ENCODE results near the gene DRD1. TPM values are rescaled to one million over a fixed set of nuclear protein-coding genes. Genes with fewer than 3 reads are reported as not detected.

DRD1 gene
- total RNA-seq, 2 donors from 2014 or later: 0.28 to 0.77 TPM

DNA sequence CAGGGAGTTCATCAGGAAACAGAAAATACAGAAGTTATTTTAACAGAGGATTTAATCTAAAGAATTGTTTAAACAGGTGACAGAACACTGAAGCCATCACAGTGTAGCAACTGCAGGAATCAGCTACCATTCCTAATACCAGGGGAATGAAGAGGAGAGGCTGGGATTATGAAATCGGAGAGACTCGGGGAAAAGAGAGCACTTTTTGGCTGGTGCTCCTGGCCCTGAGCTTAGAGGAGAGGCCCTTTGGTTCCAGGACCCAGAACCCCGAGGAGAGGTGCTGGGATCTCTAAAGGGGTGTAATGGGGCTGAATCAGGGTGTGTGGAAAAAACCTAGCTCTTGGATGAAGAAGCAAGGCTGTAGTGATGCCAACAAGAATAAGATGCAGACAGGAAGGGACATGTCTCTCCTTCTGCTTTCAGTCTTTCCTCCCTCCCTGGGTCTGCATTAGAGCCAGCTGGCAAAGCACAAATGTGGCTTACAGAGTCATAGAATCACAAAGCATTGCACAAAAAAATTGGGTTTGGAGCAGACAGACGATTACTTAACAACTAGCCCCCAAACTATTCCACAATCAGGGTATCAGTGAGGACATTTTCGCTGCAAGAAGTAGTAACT, 22.8 kb upstream of the DRD1 start:
- 28% methylated on average over 5 of the region's 5 CpGs for WGBS
- peak; percentile 57 for DNase-seq (ENCODE audit: low spot score)
- H3K4me3 ChIP-seq: no peak overlapping the region

GRCh38 chr5:175465282-175465681, 21.3 kb upstream of the DRD1 start:
- H3K27me3 ChIP-seq (replicated peaks; ENCODE audit: insufficient read depth): no peaks in the 10 kb centered on the region
- no peaks in the 10 kb centered on the region for H3K4me1 ChIP-seq (replicated peaks)
- intact Hi-C loops (cut with DNase I): no loop called here
- no peaks in the 10 kb centered on the region for H3K9me3 ChIP-seq
- no peaks in the 10 kb centered on the region for H3K36me3 ChIP-seq
- no peak overlapping the region for H3K27ac ChIP-seq
- 26% methylated on average over 3 of the region's 3 CpGs for WGBS
- no peak overlapping the region for H3K4me3 ChIP-seq
- DNase-seq (ENCODE audit: low spot score): no peak
- TF ChIP-seq POLR2AphosphoS5 (IDR thresholded peaks at IDR 0.05): no peak
- TF ChIP-seq, protein P1, sequence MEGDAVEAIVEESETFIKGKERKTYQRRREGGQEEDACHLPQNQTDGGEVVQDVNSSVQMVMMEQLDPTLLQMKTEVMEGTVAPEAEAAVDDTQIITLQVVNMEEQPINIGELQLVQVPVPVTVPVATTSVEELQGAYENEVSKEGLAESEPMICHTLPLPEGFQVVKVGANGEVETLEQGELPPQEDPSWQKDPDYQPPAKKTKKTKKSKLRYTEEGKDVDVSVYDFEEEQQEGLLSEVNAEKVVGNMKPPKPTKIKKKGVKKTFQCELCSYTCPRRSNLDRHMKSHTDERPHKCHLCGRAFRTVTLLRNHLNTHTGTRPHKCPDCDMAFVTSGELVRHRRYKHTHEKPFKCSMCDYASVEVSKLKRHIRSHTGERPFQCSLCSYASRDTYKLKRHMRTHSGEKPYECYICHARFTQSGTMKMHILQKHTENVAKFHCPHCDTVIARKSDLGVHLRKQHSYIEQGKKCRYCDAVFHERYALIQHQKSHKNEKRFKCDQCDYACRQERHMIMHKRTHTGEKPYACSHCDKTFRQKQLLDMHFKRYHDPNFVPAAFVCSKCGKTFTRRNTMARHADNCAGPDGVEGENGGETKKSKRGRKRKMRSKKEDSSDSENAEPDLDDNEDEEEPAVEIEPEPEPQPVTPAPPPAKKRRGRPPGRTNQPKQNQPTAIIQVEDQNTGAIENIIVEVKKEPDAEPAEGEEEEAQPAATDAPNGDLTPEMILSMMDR (IDR thresholded peaks at IDR 0.05): no peak
- TF ChIP-seq POLR2A (IDR thresholded peaks at IDR 0.05): no peak

More for the DNA sequence above, 22.8 kb upstream of the DRD1 start:
- TF ChIP-seq POLR2A (IDR thresholded peaks at IDR 0.05): no peak
- TF ChIP-seq POLR2AphosphoS5 (IDR thresholded peaks at IDR 0.05): peak; percentile 54
- H3K36me3 ChIP-seq: no peaks in the 10 kb centered on the region
- no peaks in the 10 kb centered on the region for H3K27me3 ChIP-seq (replicated peaks; ENCODE audit: insufficient read depth)
- no peaks in the 10 kb centered on the region for H3K4me1 ChIP-seq (replicated peaks)
- H3K9me3 ChIP-seq: no peaks in the 10 kb centered on the region
- H3K27ac ChIP-seq: peak overlapping the region; percentile 27 to 55
- intact Hi-C loops (cut with DNase I): no loop called here

DNA sequence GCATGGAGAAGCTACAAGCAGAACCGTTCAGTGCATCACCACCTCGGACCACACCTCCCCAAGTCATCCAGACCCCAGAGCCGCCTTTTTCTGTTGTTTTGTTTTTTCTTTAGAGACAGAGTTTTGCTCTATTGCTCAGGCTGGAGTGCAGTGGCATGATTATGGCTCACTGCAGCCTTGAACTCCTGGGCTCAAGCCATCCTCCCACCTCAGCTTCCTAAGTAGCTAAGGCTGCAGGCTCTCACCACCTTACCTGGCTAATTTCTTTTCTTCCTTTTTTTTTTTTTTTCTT, 20.9 kb upstream of the DRD1 start:
- intact Hi-C loops (cut with DNase I): no loop called here
- Histone ChIP-seq H3K9me3 (no peaks in the 10 kb centered on the region), H3K27me3 (replicated peaks; ENCODE audit: insufficient read depth) (no peaks in the 10 kb centered on the region), H3K4me3 (no peak overlapping the region), H3K4me1 (replicated peaks) (no peaks in the 10 kb centered on the region), H3K36me3 (no peaks in the 10 kb centered on the region), H3K27ac (no peak overlapping the region)
- DNase-seq (ENCODE audit: low spot score): no peak
- no peak for TF ChIP-seq POLR2A (IDR thresholded peaks at IDR 0.05)
- TF ChIP-seq POLR2AphosphoS5 (IDR thresholded peaks at IDR 0.05): no peak
- TF ChIP-seq, protein P1 (IDR thresholded peaks at IDR 0.05): no peak
- WGBS: 25% methylated on average over 3 of the region's 3 CpGs

DNA sequence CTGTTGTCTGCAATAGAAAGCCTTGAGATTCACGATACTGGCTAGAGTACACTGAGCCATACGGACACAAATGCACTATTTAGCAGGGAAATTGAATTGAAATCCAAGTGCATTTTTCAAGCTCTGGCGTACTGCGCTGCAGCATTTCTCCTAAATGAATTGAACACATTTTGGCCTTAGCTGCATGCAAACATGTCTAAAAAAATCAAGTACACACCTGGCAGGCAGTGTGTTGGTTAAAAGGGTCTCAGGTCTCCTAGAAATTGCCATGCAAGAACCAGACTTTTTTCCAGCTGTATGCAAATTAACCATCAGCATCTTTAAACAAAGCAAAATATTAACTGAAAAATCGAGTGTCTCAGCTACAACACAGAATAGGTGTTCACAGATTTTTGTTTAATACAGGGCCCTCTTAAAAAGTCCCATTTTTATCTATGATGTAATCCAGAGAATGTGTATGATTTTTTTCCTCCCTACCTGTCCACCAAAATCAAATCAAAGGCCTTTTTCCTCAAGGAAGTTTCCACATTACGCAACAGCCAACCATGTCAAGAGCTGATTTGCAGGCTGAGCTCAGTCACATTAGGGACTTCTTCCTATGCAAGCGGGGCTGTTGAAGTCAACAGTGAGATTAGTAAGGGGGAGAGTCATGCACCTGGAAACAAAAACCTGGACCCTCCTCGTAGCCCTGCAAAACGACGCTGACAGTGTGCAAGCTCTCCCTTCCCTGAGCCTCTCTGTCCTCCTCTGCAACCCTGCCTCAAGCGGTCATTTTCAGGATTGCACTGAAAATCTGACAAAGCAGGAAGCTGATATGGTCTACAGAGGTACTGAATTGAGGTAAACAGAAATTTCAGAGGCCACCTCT, 20.3 kb upstream of the DRD1 start:
- 47% methylated on average over 11 of the region's 11 CpGs for WGBS

GRCh38 chr5:175463641-175464040, 19.7 kb upstream of the DRD1 start:
- TF ChIP-seq POLR2A (IDR thresholded peaks at IDR 0.05) (no peak), POLR2AphosphoS5 (IDR thresholded peaks at IDR 0.05) (no peak)
- TF ChIP-seq, protein P1 (IDR thresholded peaks at IDR 0.05): no peak
- Histone ChIP-seq H3K27ac (no peak overlapping the region), H3K36me3 (no peaks in the 10 kb centered on the region), H3K4me1 (replicated peaks) (no peaks in the 10 kb centered on the region), H3K27me3 (replicated peaks; ENCODE audit: insufficient read depth) (no peaks in the 10 kb centered on the region), H3K4me3 (no peak overlapping the region), H3K9me3 (no peaks in the 10 kb centered on the region)
- no peak for DNase-seq (ENCODE audit: low spot score)
- WGBS: 82% methylated on average over 3 of the region's 3 CpGs
- intact Hi-C loops (cut with DNase I): no loop called here

More for the DNA sequence above, 20.3 kb upstream of the DRD1 start:
- Histone ChIP-seq H3K36me3 (no peaks in the 10 kb centered on the region), H3K9me3 (no peaks in the 10 kb centered on the region), H3K27ac (no peak overlapping the region), H3K27me3 (replicated peaks; ENCODE audit: insufficient read depth) (no peaks in the 10 kb centered on the region), H3K4me1 (replicated peaks) (no peaks in the 10 kb centered on the region), H3K4me3 (no peak overlapping the region)
- TF ChIP-seq POLR2A (IDR thresholded peaks at IDR 0.05) (no peak), POLR2AphosphoS5 (IDR thresholded peaks at IDR 0.05) (no peak)
- TF ChIP-seq, protein P1 (IDR thresholded peaks at IDR 0.05): peak in 3 of 4 experiments; percentile 29 to 54 (median 46)
- DNase-seq (ENCODE audit: low spot score): no peak
- intact Hi-C loops (cut with DNase I): no loop called here
